K562 (cell line): ENCODE data around the gene TAS1R3. TPM values are rescaled to one million over a fixed set of nuclear protein-coding genes. Genes with fewer than 3 reads are reported as not detected.
A peak's percentile ranks its signal among the peaks of the same experiment; 100 is the strongest.

Experiments used
- BMI1 ChIP-seq: fragments of 150-350 bp; IDR thresholded peaks from 2 replicates; pipeline ENCODE4 v1.6.1; 2014; ENCODE audit warnings: low read length
- HMGN3 ChIP-seq: IDR thresholded peaks from 2 replicates; pipeline ENCODE4 v1.6.1; 2011; ENCODE audit warnings: borderline replicate concordance, low read depth, mild to moderate bottlenecking, mixed read lengths, low read length; ENCODE audit not compliant: insufficient read length; ENCODE audit errors: extremely low read depth
- JUN ChIP-seq, 2 experiments: sonication (generic) in 1 of 2; formaldehyde crosslinking in 1 of 2; IDR thresholded peaks; 2 replicates each; pipeline versions ENCODE4 v1.6.1 to v1.8.0; 2012 to 2022; ENCODE audit warnings: borderline replicate concordance in 2 of 2, mild to moderate bottlenecking in 2 of 2, improper control_type of control experiment in 1 of 2, low read depth in 1 of 2, low read length in 1 of 2, missing genetic modification reagents in 1 of 2
- KDM4B ChIP-seq, 2 experiments: fragments of 450-650 bp in 1 of 2; sonication (generic) in 1 of 2; IDR thresholded peaks; 2 replicates each; pipeline ENCODE4 v1.6.1; 2016 to 2017; ENCODE audit warnings: borderline replicate concordance in 2 of 2, antibody characterized with exemption in 1 of 2, low read depth in 1 of 2, mild to moderate bottlenecking in 1 of 2
- MXI1 ChIP-seq: IDR thresholded peaks from 2 replicates; pipeline ENCODE4 v1.6.1; 2011; ENCODE audit warnings: low read depth, mild to moderate bottlenecking, improper control_type of control experiment, low read length
- MYC ChIP-seq, 2 experiments: fragments of 250-450 bp in 1 of 2; sonication (Bioruptor Pico) in 1 of 2; IDR thresholded peaks; 2 replicates each; pipeline versions ENCODE4 v1.5.1 to v1.6.1; 2012 to 2021; ENCODE audit warnings: low read depth in 2 of 2, borderline replicate concordance in 1 of 2, improper control_type of control experiment in 1 of 2, low read length in 1 of 2, mild to moderate bottlenecking in 1 of 2, moderate library complexity in 1 of 2
- NKRF ChIP-seq: fragments of 450-650 bp; IDR thresholded peaks from 2 replicates; pipeline ENCODE4 v1.6.1; 2016; ENCODE audit warnings: borderline replicate concordance
- NR3C1 ChIP-seq: sonication (generic); formaldehyde crosslinking; IDR thresholded peaks from 2 replicates; pipeline ENCODE4 v1.8.1; 2022; ENCODE audit warnings: missing genetic modification reagents
- PYGO2 ChIP-seq: fragments of 450-650 bp; IDR thresholded peaks from 2 replicates; pipeline ENCODE4 v1.6.1; 2016; ENCODE audit warnings: mild to moderate bottlenecking, missing genetic modification characterization, moderate library complexity, missing compliant biosample characterization
- THRA ChIP-seq: fragments of 450-650 bp; IDR thresholded peaks from 2 replicates; pipeline ENCODE4 v1.6.1; 2017; ENCODE audit warnings: mild to moderate bottlenecking, moderate library complexity
- ZNF436 ChIP-seq: fragments of 250-450, 450-650 bp; sonication (Bioruptor Pico); formaldehyde crosslinking; IDR thresholded peaks from 2 replicates; pipeline ENCODE4 v1.7.0; 2020; ENCODE audit warnings: mild to moderate bottlenecking
- ZNF79 ChIP-seq: fragments of 250-450 bp; sonication (Bioruptor Pico); IDR thresholded peaks from 2 replicates; pipeline ENCODE4 v1.4.0; 2020; ENCODE audit warnings: low read depth, mild to moderate bottlenecking, moderate library complexity
- polyA plus RNA-seq, 8 experiments: library from polyadenylated mRNA; depleted of rRNA in 4 of 8; stranded (reverse) in 5 of 8; unstranded in 3 of 8; fragments of >200 nt; fragmentation: Nextera tagmentation in 2 of 8; fragmentation: Illumina TruSeq in 1 of 8; extraction: Ambion mirVana in 2 of 8; extraction: Trizol in 1 of 8; gene quantifications; 2 replicates each; pipeline versions ENCODE4 v1.2.1 to v1.2.3, GENCODE V29; 2011 to 2014; ENCODE audit warnings: inconsistent platforms in 1 of 8, missing spikeins in 1 of 8
- total RNA-seq, 7 experiments: library from RNA; depleted of rRNA in 6 of 7; stranded (reverse); fragments of >200 nt in 6 of 7; fragmentation: Illumina TruSeq in 2 of 7; extraction: Trizol in 2 of 7; gene quantifications; 2 replicates each; pipeline versions ENCODE4 v1.2.1 to v1.2.3, GENCODE V29; 2011 to 2021; ENCODE audit warnings: low replicate concordance in 1 of 7
- TF ChIP-seq, protein P1 (sequence below): fragments of 450-650 bp; IDR thresholded peaks from 2 replicates; pipeline ENCODE4 v1.6.1; 2016; ENCODE audit warnings: low read depth

The TAS1R3 gene
- total and polyA plus RNA-seq, 9 of the 15 experiments (the other 6 are each of a cell fraction or from before 2014, with no cell fraction given), result 0.07 to 0.13 TPM; not detected in 7

GRCh38 chr1:1347663-1348419 lies 16.8 kb downstream of the TAS1R3 start (continued):
- TF ChIP-seq, protein P1, sequence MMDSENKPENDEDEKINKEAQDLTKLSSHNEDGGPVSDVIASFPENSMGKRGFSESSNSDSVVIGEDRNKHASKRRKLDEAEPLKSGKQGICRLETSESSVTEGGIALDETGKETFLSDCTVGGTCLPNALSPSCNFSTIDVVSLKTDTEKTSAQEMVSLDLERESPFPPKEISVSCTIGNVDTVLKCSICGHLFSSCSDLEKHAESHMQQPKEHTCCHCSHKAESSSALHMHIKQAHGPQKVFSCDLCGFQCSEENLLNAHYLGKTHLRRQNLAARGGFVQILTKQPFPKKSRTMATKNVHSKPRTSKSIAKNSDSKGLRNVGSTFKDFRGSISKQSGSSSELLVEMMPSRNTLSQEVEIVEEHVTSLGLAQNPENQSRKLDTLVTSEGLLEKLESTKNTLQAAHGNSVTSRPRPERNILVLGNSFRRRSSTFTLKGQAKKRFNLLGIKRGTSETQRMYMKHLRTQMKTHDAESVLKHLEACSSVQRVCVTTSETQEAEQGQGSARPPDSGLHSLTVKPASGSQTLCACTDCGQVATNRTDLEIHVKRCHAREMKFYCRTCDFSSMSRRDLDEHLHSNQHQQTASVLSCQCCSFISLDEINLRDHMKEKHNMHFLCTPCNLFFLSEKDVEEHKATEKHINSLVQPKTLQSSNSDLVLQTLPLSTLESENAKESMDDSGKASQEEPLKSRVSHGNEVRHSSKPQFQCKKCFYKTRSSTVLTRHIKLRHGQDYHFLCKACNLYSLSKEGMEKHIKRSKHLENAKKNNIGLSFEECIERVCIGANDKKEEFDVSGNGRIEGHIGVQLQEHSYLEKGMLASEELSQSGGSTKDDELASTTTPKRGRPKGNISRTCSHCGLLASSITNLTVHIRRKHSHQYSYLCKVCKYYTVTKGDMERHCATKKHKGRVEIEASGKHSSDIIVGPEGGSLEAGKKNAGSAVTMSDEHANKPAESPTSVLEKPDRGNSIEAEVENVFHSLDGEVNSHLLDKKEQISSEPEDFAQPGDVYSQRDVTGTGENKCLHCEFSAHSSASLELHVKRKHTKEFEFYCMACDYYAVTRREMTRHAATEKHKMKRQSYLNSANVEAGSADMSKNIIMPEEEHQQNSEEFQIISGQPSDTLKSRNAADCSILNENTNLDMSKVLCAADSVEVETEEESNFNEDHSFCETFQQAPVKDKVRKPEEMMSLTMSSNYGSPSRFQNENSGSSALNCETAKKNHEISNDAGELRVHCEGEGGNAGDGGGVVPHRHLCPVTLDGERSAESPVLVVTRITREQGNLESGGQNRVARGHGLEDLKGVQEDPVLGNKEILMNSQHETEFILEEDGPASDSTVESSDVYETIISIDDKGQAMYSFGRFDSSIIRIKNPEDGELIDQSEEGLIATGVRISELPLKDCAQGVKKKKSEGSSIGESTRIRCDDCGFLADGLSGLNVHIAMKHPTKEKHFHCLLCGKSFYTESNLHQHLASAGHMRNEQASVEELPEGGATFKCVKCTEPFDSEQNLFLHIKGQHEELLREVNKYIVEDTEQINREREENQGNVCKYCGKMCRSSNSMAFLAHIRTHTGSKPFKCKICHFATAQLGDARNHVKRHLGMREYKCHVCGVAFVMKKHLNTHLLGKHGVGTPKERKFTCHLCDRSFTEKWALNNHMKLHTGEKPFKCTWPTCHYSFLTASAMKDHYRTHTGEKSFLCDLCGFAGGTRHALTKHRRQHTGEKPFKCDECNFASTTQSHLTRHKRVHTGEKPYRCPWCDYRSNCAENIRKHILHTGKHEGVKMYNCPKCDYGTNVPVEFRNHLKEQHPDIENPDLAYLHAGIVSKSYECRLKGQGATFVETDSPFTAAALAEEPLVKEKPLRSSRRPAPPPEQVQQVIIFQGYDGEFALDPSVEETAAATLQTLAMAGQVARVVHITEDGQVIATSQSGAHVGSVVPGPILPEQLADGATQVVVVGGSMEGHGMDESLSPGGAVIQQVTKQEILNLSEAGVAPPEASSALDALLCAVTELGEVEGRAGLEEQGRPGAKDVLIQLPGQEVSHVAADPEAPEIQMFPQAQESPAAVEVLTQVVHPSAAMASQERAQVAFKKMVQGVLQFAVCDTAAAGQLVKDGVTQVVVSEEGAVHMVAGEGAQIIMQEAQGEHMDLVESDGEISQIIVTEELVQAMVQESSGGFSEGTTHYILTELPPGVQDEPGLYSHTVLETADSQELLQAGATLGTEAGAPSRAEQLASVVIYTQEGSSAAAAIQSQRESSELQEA, result no peak
- TF ChIP-seq MXI1 (no peak), BMI1 (no peak), HMGN3 (no peak), MYC (IDR thresholded peaks at IDR 0.05; ENCODE audit: low read depth, low read length) (peak; percentile 47; the same call in 1 of the 2 replicates), MYC (CRISPR knock-in tag; IDR thresholded peaks at IDR 0.05; ENCODE audit: borderline replicate concordance, low read depth) (no peak), NKRF (peak; percentile 81), PYGO2 (tag) (no peak), THRA (no peak), ZNF79 (CRISPR knock-in tag) (no peak), KDM4B (IDR thresholded peaks at IDR 0.05; ENCODE audit: borderline replicate concordance in 2 of 2, low read depth in 1 of 2) (no peak), JUN (IDR thresholded peaks at IDR 0.05; ENCODE audit: borderline replicate concordance, low read depth, low read length) (no peak), JUN (CRISPR knock-in tag; IDR thresholded peaks at IDR 0.05; ENCODE audit: borderline replicate concordance) (peak; percentile 54; the same call in 1 of the 2 replicates), ZNF436 (CRISPR knock-in tag) (no peak), NR3C1 (CRISPR knock-in tag) (no peak)
